HepG2 (cell line): ENCODE results near the gene TP53TG5. TPM values are rescaled to one million over a fixed set of nuclear protein-coding genes. Genes with fewer than 3 reads are reported as not detected.

Experiments used
- ARID4A ChIP-seq: sonication (generic); formaldehyde crosslinking; IDR thresholded peaks from 2 replicates; pipeline ENCODE4 v1.5.0; 2020; ENCODE audit warnings: mild to moderate bottlenecking, missing genetic modification reagents, borderline replicate concordance
- CBX5 ChIP-seq: sonication (generic); formaldehyde crosslinking; IDR thresholded peaks from 2 replicates; pipeline ENCODE4 v1.4.0; 2020; ENCODE audit warnings: missing genetic modification reagents, borderline replicate concordance
- EHMT2 ChIP-seq: fragments of 200-600 bp; sonication (generic); IDR thresholded peaks from 2 replicates; pipeline ENCODE4 v1.7.0; 2017; ENCODE audit warnings: antibody characterized with exemption, low read depth, low read length, borderline replicate concordance
- HHEX ChIP-seq: IDR thresholded peaks from 2 replicates; pipeline ENCODE4 v1.6.1; 2016; ENCODE audit warnings: control low read depth
- KAT8 ChIP-seq: IDR thresholded peaks from 2 replicates; pipeline ENCODE4 v1.6.1; 2016; ENCODE audit warnings: missing genetic modification reagents, missing compliant biosample characterization
- KDM6A ChIP-seq: IDR thresholded peaks from 2 replicates; pipeline ENCODE4 v1.6.1; 2016; ENCODE audit warnings: low read depth
- KMT2B ChIP-seq: IDR thresholded peaks from 2 replicates; pipeline ENCODE4 v1.6.1; 2016; ENCODE audit warnings: missing genetic modification reagents, missing compliant biosample characterization
- LCORL ChIP-seq, 2 experiments: fragments of 450-650 bp in 1 of 2; sonication (generic) in 1 of 2; formaldehyde crosslinking in 1 of 2; IDR thresholded peaks; 2 replicates each; pipeline versions ENCODE4 v1.5.0 to v1.6.1; 2017 to 2020; ENCODE audit warnings: antibody characterized with exemption in 1 of 2, missing genetic modification reagents in 1 of 2
- NAIF1 ChIP-seq: sonication (generic); formaldehyde crosslinking; IDR thresholded peaks from 2 replicates; pipeline ENCODE4 v1.5.0; 2020; ENCODE audit warnings: mild to moderate bottlenecking, missing genetic modification reagents, borderline replicate concordance
- NFIC ChIP-seq: IDR thresholded peaks from 2 replicates; pipeline ENCODE4 v1.6.1; 2012; ENCODE audit warnings: mild to moderate bottlenecking, low read length, inconsistent platforms
- NFKBIZ ChIP-seq: IDR thresholded peaks from 2 replicates; pipeline ENCODE4 v1.6.1; 2018; ENCODE audit warnings: missing genetic modification reagents, missing compliant biosample characterization
- PCBP2 ChIP-seq: fragments of 200-400 bp; formaldehyde crosslinking; optimal IDR thresholded peaks from 2 replicates; pipeline ENCODE3; 2018; ENCODE audit warnings: low read length, low read depth; ENCODE audit not compliant: poor library complexity, severe bottlenecking
- PHF21A ChIP-seq: sonication (generic); formaldehyde crosslinking; IDR thresholded peaks from 2 replicates; pipeline ENCODE4 v1.5.0; 2020; ENCODE audit warnings: mild to moderate bottlenecking, missing genetic modification reagents
- PITX1 ChIP-seq: sonication (generic); formaldehyde crosslinking; IDR thresholded peaks from 2 replicates; pipeline ENCODE4 v1.5.1; 2020; ENCODE audit warnings: mild to moderate bottlenecking, missing genetic modification reagents
- RBFOX2 ChIP-seq: fragments of 200-400 bp; formaldehyde crosslinking; IDR thresholded peaks from 2 replicates; pipeline ENCODE4 v1.6.1; 2017; ENCODE audit warnings: low read depth, mild to moderate bottlenecking, low read length
- SAFB2 ChIP-seq: sonication (generic); formaldehyde crosslinking; IDR thresholded peaks from 2 replicates; pipeline ENCODE4 v1.5.1; 2020; ENCODE audit warnings: missing genetic modification reagents, low read depth, mild to moderate bottlenecking, borderline replicate concordance
- STAG1 ChIP-seq: sonication (generic); formaldehyde crosslinking; IDR thresholded peaks from 2 replicates; pipeline ENCODE4 v1.4.0; 2020; ENCODE audit warnings: missing genetic modification reagents
- ZNF121 ChIP-seq: sonication (generic); formaldehyde crosslinking; IDR thresholded peaks from 2 replicates; pipeline ENCODE4 v1.5.0; 2020; ENCODE audit warnings: mild to moderate bottlenecking, missing genetic modification reagents
- ZNF501 ChIP-seq: sonication (generic); formaldehyde crosslinking; IDR thresholded peaks from 2 replicates; pipeline ENCODE4 v1.5.1; 2020; ENCODE audit warnings: mild to moderate bottlenecking, moderate library complexity, missing genetic modification reagents
- ZNF503 ChIP-seq: sonication (generic); formaldehyde crosslinking; IDR thresholded peaks from 2 replicates; pipeline ENCODE4 v1.4.0; 2020; ENCODE audit warnings: missing genetic modification reagents
- ZNF614 ChIP-seq: IDR thresholded peaks from 2 replicates; pipeline ENCODE4 v1.6.1; 2018; ENCODE audit warnings: missing biosample characterization, missing genetic modification reagents, inconsistent platforms, borderline replicate concordance
- ZNF749 ChIP-seq: sonication (generic); formaldehyde crosslinking; IDR thresholded peaks from 2 replicates; pipeline ENCODE4 v1.8.0; 2022; ENCODE audit warnings: mild to moderate bottlenecking, missing genetic modification reagents, moderate library complexity, borderline replicate concordance
- ZNF788 ChIP-seq: sonication (generic); formaldehyde crosslinking; IDR thresholded peaks from 2 replicates; pipeline ENCODE4 v1.5.0; 2020; ENCODE audit warnings: mild to moderate bottlenecking, missing genetic modification reagents, borderline replicate concordance
- ZNF790 ChIP-seq: sonication (generic); formaldehyde crosslinking; IDR thresholded peaks from 2 replicates; pipeline ENCODE4 v1.8.0; 2022; ENCODE audit warnings: missing genetic modification reagents, mild to moderate bottlenecking, borderline replicate concordance
- ZNF792 ChIP-seq: IDR thresholded peaks from 2 replicates; pipeline ENCODE4 v1.6.1; 2016
- polyA plus RNA-seq, 8 experiments: library from polyadenylated mRNA; depleted of rRNA in 3 of 8; stranded (reverse) in 7 of 8; unstranded in 1 of 8; fragments of >200 nt; fragmentation: Illumina TruSeq in 4 of 8; extraction: Trizol in 4 of 8; gene quantifications; 2 replicates each; pipeline versions ENCODE4 v1.2.1 to v1.2.3, GENCODE V29; 2011 to 2016; ENCODE audit warnings: low read depth in 4 of 8, missing spikeins in 1 of 8, mixed read lengths in 1 of 8; ENCODE audit not compliant: insufficient read depth in 1 of 8
- total RNA-seq, 5 experiments: library from RNA; depleted of rRNA; stranded (reverse); fragments of >200 nt; fragmentation: Illumina TruSeq; extraction: Trizol; gene quantifications; 2 replicates each; pipeline ENCODE4 v1.2.3, GENCODE V29; 2016; ENCODE audit warnings: low read depth in 1 of 5

Gene TP53TG5
- total and polyA plus RNA-seq, 2 of the 13 experiments (the other 11 are each of a cell fraction or from before 2014, with no cell fraction given) = 0.11 TPM; not detected in 1

GRCh38 chr20:45336530-45337366 is 41.4 kb downstream of the TP53TG5 start (continued):
- TF ChIP-seq ZNF121 (CRISPR knock-in tag) = no peak
- TF ChIP-seq KMT2B (CRISPR knock-in tag) = 0 out of 2 replicates have a peak, but pooled peaks have one; percentile 10
- peak; percentile 34; the same call in 1 of the 2 replicates for TF ChIP-seq STAG1 (CRISPR knock-in tag)
- TF ChIP-seq CBX5 = peak; percentile 45; the same call in 1 of the 2 replicates
- no peak for TF ChIP-seq ZNF749 (CRISPR knock-in tag)
- TF ChIP-seq HHEX (CRISPR knock-in tag) = no peak
- peak; percentile 23; the same call in 1 of the 2 replicates for TF ChIP-seq NFIC
- no peak for TF ChIP-seq NFKBIZ (CRISPR knock-in tag)
- TF ChIP-seq NAIF1 (CRISPR knock-in tag) = no peak
- 0 out of 2 replicates have a peak, but pooled peaks have one; percentile 31 for TF ChIP-seq KDM6A (CRISPR knock-in tag)
- TF ChIP-seq ZNF501 (CRISPR knock-in tag) = no peak
- TF ChIP-seq KAT8 (CRISPR knock-in tag) = 0 out of 2 replicates have a peak, but pooled peaks have one; percentile 6
- TF ChIP-seq PHF21A (CRISPR knock-in tag) = peak; percentile 63
- TF ChIP-seq ZNF792 (CRISPR knock-in tag) = peak; percentile 12; the same call in 1 of the 2 replicates
- TF ChIP-seq RBFOX2 = no peak
- 0 out of 2 replicates have a peak, but pooled peaks have one; percentile 51 for TF ChIP-seq ARID4A (CRISPR knock-in tag)
- TF ChIP-seq SAFB2 = 0 out of 2 replicates have a peak, but pooled peaks have one; percentile 13
- TF ChIP-seq EHMT2 = no peak
- TF ChIP-seq ZNF788 (CRISPR knock-in tag) = peak; percentile 73; the same call in 1 of the 2 replicates
- TF ChIP-seq PITX1 (CRISPR knock-in tag) = no peak
- TF ChIP-seq ZNF614 (CRISPR knock-in tag) = 0 out of 2 replicates have a peak, but pooled peaks have one; percentile 18
- no peak for TF ChIP-seq ZNF790
- no peak for TF ChIP-seq PCBP2
- TF ChIP-seq ZNF503 (CRISPR knock-in tag) = no peak
- TF ChIP-seq LCORL (IDR thresholded peaks at IDR 0.05) = no peak
- TF ChIP-seq LCORL (CRISPR knock-in tag; IDR thresholded peaks at IDR 0.05) = peak; percentile 63; the same call in 1 of the 2 replicates
